Suprapubic skin (tissue), 3 donors: ENCODE measurements around the gene LMNTD2.

Experiments
- CTCF ChIP-seq, 2 donors: fragments of 200-600 bp in 1 of 2; fragments of 450-650 bp in 1 of 2; sonication (generic) in 1 of 2; IDR thresholded peaks; one replicate each; pipeline ENCODE4 v1.5.1; 2016 to 2019; ENCODE audit warnings: antibody characterized with exemption in 2 of 2, mild to moderate bottlenecking in 1 of 2, moderate library complexity in 1 of 2
- EP300 ChIP-seq: sonication (generic); formaldehyde crosslinking; IDR thresholded peaks from one replicate; pipeline ENCODE4 v1.6.1; 2017; ENCODE audit warnings: antibody characterized with exemption
- POLR2A ChIP-seq, 2 donors: fragments of 450-650 bp; IDR thresholded peaks; one replicate each; pipeline ENCODE4 v1.6.1; 2017; ENCODE audit warnings: antibody characterized with exemption in 2 of 2, mild to moderate bottlenecking in 2 of 2, moderate library complexity in 2 of 2

GRCh38 chr11:551596-551995 lies 8.9 kb downstream of the LMNTD2 start:
- TF ChIP-seq CTCF (IDR thresholded peaks at IDR 0.05), result no peak
- TF ChIP-seq POLR2A (IDR thresholded peaks at IDR 0.05), result no peak
- no peak for TF ChIP-seq EP300
